Memory B cell (primary cell): ENCODE results near the gene PLEKHG1.

Experiments used
- ATAC-seq: fragments of 150-1000 bp; cut with Tn5 transposase; 2 replicates; pipeline ENCODE4 v1.10.0; 2021; ENCODE audit warnings: low read depth, mild to moderate bottlenecking, moderate library complexity
- DNase-seq, 2 donors: peaks; one replicate each; pipeline ENCODE4 v3.0.0; 2022; ENCODE audit warnings: low spot score in 2 of 2
- H3K27ac Mint-ChIP-seq: one replicate; pipeline ENCODE4 v1.8.0; 2022; ENCODE audit warnings: mild to moderate bottlenecking, moderate library complexity, mixed read lengths
- H3K27me3 Mint-ChIP-seq: one replicate; pipeline ENCODE4 v1.8.0; 2022; ENCODE audit warnings: mixed read lengths
- H3K36me3 Mint-ChIP-seq: one replicate; pipeline ENCODE4 v1.8.0; 2022; ENCODE audit warnings: mild to moderate bottlenecking, mixed read lengths
- H3K4me1 Mint-ChIP-seq: one replicate; pipeline ENCODE4 v1.8.0; 2022; ENCODE audit warnings: mixed read lengths
- H3K4me3 Mint-ChIP-seq: one replicate; pipeline ENCODE4 v1.8.0; 2022; ENCODE audit warnings: mild to moderate bottlenecking, moderate library complexity, mixed read lengths
- H3K9me3 Mint-ChIP-seq: one replicate; pipeline ENCODE4 v1.8.0; 2022; ENCODE audit warnings: mixed read lengths

PLEKHG1 gene

DNA sequence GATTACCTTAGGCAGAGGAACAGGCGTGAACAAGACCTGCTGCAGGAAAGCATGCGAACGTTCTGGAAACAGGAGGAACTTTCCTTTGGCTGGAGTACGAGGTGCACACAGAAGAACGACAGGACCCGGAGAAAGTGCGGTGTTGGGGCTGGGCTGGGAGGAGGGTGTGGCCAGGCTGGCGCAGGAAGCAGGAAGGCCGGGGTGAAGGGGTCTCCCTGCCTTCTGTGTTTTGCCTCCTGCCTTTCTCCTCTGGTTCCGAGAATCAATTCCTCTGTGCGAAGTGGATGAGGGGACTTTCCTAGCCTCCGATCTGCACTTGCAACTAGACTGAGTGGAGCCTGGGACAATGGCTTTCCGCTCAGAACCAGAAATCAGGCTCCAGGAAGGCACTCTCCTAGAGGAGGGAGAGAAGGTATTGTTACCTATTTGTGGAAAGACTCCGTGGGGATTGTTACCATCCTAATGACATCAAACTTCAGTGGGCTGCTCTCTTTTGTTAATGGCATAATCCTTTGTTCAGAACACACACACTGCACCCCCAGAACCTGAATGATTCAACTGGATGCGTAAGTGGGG is 22.9 kb upstream of the PLEKHG1 start:
- Mint-ChIP-seq H3K27ac (peak overlapping the region; percentile 72), H3K9me3 (no peaks in the 10 kb centered on the region), H3K4me1 (peaks cover 27% of the 10 kb centered on the region), H3K4me3 (no peak overlapping the region), H3K36me3 (no peaks in the 10 kb centered on the region), H3K27me3 (peaks cover 20% of the 10 kb centered on the region)
- ATAC-seq (no peak), DNase-seq (no peak)

DNA sequence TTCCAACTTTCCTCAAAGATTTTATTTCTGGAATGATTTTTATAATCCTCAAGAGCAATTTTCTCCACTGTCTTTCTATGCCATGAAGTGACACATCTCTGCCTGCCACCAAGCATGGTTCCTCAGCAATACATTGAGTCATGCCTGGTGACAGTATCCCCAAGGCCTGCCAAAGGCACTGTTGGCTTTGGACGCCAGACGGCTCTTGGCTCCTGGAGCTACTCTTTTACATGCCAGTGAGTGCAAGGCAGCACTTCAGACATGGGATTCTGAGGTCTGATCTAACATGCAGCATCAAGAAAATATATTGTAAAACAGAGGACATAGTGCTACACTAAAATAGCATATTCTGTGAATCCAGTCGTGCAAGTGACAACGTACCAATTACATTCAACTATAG is 20.1 kb upstream of the PLEKHG1 start:
- no peak overlapping the region for H3K4me3 Mint-ChIP-seq
- H3K27ac Mint-ChIP-seq, result no peak overlapping the region
- peaks cover 10% of the 10 kb centered on the region for H3K4me1 Mint-ChIP-seq
- H3K9me3 Mint-ChIP-seq, result no peaks in the 10 kb centered on the region
- no peak for DNase-seq
- no peak for ATAC-seq
- H3K36me3 Mint-ChIP-seq, result no peaks in the 10 kb centered on the region
- peaks cover 17% of the 10 kb centered on the region for H3K27me3 Mint-ChIP-seq

DNA sequence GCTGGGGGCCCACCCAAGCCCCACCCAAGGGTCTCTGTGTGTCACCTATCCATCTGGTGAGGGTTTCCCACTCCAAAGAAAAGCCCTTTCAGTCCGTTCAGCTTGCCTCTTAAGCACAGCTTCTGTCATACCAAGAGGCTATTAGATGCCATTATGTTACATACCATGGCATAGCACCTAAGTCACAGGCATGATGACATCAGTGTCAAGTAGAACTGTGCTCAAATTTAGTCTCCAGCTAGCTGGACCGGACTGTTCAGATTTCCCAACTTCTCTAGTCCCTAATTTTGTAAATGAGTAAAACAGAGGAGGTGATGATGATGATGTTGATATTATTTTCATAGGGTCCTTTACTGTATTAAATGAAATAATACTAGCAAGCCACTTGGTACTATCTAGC is 19.2 kb upstream of the PLEKHG1 start:
- no peak for ATAC-seq
- Mint-ChIP-seq H3K36me3 (no peaks in the 10 kb centered on the region), H3K4me1 (peaks cover 10% of the 10 kb centered on the region), H3K27ac (no peak overlapping the region), H3K9me3 (no peaks in the 10 kb centered on the region), H3K4me3 (no peak overlapping the region), H3K27me3 (peaks cover 20% of the 10 kb centered on the region)
- no peak for DNase-seq

DNA sequence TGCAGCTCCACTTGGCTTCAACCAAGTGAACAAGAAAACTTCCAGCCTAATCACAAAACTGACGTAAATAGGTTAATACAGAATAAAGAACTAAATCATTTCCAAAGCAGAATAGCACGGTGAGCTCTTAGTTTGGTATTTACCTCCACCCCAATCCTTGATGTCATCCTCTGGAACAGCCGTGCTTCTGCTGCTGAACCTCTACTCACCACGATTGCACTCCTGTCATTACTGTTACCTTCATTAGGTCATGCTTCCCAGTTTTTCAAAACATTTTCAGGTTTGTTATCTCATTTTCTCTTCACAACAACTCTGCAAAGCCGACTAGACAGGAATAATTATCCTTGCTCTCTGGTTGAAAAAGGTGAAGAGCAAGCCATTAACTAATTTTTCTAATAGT is 15.6 kb upstream of the PLEKHG1 start:
- Mint-ChIP-seq H3K36me3 (no peaks in the 10 kb centered on the region), H3K27me3 (peaks cover 9% of the 10 kb centered on the region), H3K4me3 (no peak overlapping the region), H3K9me3 (no peaks in the 10 kb centered on the region), H3K4me1 (peaks cover 2% of the 10 kb centered on the region), H3K27ac (no peak overlapping the region)
- no peak for DNase-seq
- no peak for ATAC-seq

DNA sequence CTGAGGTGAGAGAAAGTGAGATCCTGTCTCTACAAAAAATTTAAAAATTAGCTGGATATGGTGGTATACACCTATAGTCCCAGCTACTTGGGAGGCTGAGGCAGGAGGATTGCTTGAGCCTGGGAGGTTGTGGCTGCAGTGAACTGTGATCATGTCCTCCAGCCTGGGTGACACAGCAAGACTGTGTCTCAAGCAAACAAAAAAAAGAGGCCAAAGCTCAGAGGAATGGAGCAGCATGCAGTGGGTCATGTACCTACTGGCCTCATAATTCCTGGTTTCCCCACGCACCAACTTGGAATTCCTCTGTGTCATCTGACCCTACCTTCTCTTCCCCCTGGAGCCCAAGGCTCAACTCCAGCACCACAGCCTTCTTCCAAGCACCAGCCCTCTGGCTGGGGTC is 15.1 kb upstream of the PLEKHG1 start:
- no peak overlapping the region for H3K4me3 Mint-ChIP-seq
- no peak for DNase-seq
- H3K9me3 Mint-ChIP-seq, result no peaks in the 10 kb centered on the region
- H3K27me3 Mint-ChIP-seq, result peaks cover 7% of the 10 kb centered on the region
- no peak for ATAC-seq
- H3K27ac Mint-ChIP-seq, result no peak overlapping the region
- no peaks in the 10 kb centered on the region for H3K36me3 Mint-ChIP-seq
- peaks cover 2% of the 10 kb centered on the region for H3K4me1 Mint-ChIP-seq

DNA sequence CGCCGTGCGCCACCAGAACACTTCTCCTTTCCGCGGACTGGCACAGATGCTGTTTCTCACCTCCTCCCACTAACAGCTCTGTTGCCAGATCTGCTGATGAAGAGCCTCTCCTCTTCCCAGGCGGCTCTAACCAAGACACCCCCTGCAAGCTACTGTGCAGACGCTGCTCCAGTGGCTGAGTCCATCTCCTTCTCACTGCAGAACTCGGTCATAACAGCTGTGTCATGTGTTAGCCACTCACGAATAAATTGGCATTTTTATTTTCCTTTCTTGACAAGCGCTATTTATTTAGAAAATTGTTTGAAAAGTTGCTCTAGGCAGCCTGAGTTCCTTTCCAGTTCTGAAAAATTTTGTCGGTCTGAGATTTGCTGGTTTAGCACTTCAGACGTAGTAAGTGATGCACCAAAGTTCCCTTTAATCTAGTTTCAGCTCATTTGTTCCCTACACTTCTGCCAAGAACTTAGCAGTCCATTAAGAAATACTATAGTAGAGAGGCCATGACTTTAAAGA is 12.8 kb upstream of the PLEKHG1 start:
- Mint-ChIP-seq H3K4me1 (peaks cover 5% of the 10 kb centered on the region), H3K27me3 (peaks cover 6% of the 10 kb centered on the region), H3K36me3 (no peaks in the 10 kb centered on the region), H3K27ac (no peak overlapping the region), H3K9me3 (no peaks in the 10 kb centered on the region), H3K4me3 (no peak overlapping the region)
- no peak for DNase-seq
- no peak for ATAC-seq

DNA sequence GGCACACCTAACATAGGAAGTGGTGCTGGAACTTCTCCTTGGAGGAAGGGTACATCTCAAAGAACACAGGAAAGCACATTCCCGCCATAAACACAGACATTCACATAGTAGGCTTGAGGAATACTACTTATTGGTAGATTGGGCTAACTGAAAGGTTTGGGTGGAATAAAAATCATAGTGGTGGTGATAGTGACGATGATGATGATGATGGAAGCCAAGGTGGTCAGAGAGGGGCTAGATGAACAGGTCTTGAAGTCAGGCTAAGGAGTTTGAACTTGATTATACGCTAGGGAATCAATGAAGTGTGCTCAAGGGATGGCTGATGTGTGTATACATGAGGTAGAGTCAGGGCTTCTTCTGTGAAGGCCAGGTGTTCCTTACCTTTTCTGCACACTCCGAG is 12.0 kb upstream of the PLEKHG1 start:
- no peaks in the 10 kb centered on the region for H3K9me3 Mint-ChIP-seq
- no peaks in the 10 kb centered on the region for H3K36me3 Mint-ChIP-seq
- ATAC-seq, result no peak
- no peak overlapping the region for H3K4me3 Mint-ChIP-seq
- peaks cover 3% of the 10 kb centered on the region for H3K4me1 Mint-ChIP-seq
- DNase-seq, result no peak
- no peak overlapping the region for H3K27ac Mint-ChIP-seq
- peaks cover 6% of the 10 kb centered on the region for H3K27me3 Mint-ChIP-seq

DNA sequence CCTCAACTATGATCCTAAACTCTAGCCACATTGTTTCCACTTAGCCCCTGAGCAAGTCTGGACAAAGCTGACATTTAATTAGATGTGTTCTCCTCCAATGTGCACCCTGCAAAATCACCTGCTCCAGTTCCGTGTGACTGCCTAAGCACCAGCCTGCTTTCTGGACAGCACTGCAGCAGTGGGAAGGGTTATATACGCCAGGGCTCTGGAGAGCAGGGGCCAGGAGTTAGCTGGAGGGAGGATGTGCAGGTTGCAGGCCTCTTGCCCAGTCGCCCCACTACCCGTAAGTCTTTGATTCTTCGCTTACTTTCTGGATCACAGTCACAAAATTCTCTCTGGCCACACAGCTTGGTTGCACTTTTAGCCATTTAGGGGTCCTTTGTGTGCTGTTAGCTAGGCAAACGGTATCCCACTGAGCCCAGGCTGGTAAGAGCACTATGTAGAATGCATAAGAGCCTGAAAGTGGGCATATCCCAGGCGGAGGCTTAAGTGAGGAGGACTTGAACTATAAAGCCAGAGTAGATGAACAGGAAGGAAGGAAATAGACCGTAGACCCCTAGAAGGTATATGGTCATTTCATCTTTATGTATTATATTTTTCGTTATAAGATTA is 10.7 kb upstream of the PLEKHG1 start:
- Mint-ChIP-seq H3K36me3 (no peaks in the 10 kb centered on the region), H3K4me1 (peaks cover 3% of the 10 kb centered on the region), H3K9me3 (no peaks in the 10 kb centered on the region), H3K4me3 (no peak overlapping the region), H3K27me3 (peaks cover 5% of the 10 kb centered on the region), H3K27ac (no peak overlapping the region)
- DNase-seq (no peak), ATAC-seq (no peak)

DNA sequence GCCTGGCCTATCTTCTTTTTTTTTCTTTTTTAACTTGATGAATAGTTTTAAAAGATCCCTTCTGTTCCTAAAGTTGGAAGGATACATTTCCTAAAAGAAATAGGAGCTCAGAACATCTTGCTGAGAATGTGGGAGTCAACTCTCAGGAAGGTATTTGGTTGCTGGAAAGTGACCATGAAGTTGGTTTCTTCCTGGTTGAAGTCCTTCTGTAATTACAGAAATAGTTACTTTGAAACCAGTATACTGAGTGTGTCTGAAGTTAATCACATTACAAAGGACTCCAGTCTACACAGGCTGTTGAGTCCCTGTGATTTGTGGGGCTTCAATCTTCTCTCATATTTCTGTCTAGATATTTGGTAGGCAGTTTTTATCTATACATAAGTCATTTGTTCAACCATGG is 9.8 kb upstream of the PLEKHG1 start:
- DNase-seq (no peak), ATAC-seq (no peak)
- H3K36me3 Mint-ChIP-seq, result no peaks in the 10 kb centered on the region
- H3K27ac Mint-ChIP-seq, result peak overlapping the region; percentile 35
- no peak overlapping the region for H3K4me3 Mint-ChIP-seq
- no peaks in the 10 kb centered on the region for H3K9me3 Mint-ChIP-seq
- peaks cover 2% of the 10 kb centered on the region for H3K27me3 Mint-ChIP-seq
- H3K4me1 Mint-ChIP-seq, result peaks cover 5% of the 10 kb centered on the region

DNA sequence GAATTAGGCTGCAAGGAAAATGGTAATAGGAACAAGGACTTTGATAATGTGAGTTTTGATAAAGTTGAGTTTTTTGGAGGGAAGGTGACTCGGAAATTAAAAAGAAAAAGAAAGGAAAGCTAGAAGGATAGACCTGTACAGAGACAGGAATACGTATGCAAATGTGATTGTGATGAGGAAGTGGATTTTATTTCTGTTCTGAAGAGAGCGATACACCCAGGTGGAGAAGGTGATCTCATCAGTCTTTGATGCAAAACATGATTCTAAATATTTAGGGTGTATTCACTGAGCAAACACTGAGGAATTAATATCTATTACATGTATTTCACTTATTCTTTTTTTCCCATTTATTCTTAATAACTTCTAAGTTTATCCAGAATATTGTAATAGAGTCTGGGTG is 9.2 kb upstream of the PLEKHG1 start:
- DNase-seq (no peak), ATAC-seq (peak; percentile 100)
- Mint-ChIP-seq H3K4me1 (peaks cover 7% of the 10 kb centered on the region), H3K4me3 (peak overlapping the region; percentile 37), H3K27me3 (no peaks in the 10 kb centered on the region), H3K9me3 (no peaks in the 10 kb centered on the region), H3K36me3 (no peaks in the 10 kb centered on the region), H3K27ac (peak overlapping the region; percentile 35)

DNA sequence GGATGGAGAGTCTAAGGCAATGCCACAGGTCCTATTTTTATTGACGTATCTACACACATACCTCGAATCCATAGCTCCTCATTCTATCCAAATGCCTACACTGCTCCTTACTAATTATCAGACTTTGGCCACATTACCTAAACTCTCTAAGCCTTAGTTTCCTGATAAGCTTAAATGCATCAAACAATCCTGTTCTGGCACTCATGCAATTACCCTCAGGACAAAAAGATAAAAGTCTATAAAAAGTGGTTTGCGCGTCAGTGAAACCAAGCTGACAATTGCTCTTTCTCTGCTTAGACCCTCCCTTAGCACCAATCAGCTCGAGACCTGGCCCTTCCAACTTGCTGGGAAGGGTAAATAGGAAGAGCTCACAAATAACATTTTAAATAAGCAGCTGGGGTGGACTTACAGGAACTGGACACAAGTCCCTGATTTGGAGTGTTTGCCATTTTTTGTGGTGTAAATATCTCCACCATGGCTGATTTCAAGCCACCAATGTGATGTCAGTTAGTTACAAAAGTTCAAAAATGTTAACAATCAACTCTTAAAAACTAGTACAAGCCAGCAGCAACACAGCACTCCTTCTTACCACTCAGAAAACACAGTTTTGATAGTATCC is 7.2 kb upstream of the PLEKHG1 start:
- Mint-ChIP-seq H3K36me3 (no peaks in the 10 kb centered on the region), H3K27ac (peak overlapping the region; percentile 9), H3K27me3 (no peaks in the 10 kb centered on the region), H3K4me1 (peaks cover 11% of the 10 kb centered on the region), H3K9me3 (no peaks in the 10 kb centered on the region), H3K4me3 (no peak overlapping the region)
- DNase-seq, result no peak
- no peak for ATAC-seq

DNA sequence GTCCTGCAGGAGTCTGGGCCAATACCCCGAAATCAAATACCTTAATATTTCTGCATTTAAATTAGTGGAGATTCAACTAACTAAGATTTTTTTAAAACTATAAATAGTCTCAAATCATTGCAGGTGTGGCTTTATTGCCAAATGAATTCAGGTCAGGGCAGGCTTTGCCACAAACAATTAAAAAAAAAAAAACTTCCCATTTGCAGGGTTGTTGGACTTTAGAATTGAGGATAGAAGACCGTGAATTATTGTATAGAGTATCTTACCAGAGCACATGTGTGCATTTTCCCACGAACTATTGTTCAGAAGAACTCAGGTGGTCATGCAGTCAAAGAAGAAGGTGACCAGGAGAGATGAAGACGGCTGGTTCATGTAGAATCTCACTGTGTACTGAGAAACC is 6.6 kb upstream of the PLEKHG1 start:
- Mint-ChIP-seq H3K27ac (no peak overlapping the region), H3K9me3 (no peaks in the 10 kb centered on the region), H3K4me3 (no peak overlapping the region), H3K4me1 (peaks cover 16% of the 10 kb centered on the region), H3K36me3 (no peaks in the 10 kb centered on the region), H3K27me3 (no peaks in the 10 kb centered on the region)
- ATAC-seq, result no peak
- DNase-seq, result no peak

DNA sequence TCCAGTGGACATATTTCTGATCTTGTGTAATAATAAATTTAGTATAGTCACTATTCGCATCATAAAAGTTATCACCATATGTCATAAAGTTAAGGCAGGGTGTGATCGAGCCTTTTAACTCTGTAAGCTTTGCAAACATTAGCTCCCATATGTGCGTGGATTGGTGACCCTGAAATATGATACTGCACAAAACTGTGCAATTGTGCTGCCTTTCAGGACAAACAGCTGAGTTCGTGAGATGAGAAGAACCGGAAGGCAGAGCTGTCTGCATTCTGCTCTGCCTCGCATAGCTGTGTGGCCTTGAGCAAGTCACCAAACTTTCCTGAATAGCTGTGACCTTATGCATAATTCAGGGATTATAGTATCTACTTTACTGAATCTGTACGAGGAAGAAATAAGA is 3.2 kb upstream of the PLEKHG1 start:
- Mint-ChIP-seq H3K27me3 (no peaks in the 10 kb centered on the region), H3K4me3 (no peak overlapping the region), H3K27ac (peak overlapping the region; percentile 68), H3K9me3 (no peaks in the 10 kb centered on the region), H3K4me1 (peaks cover 31% of the 10 kb centered on the region), H3K36me3 (no peaks in the 10 kb centered on the region)
- DNase-seq (no peak), ATAC-seq (no peak)

DNA sequence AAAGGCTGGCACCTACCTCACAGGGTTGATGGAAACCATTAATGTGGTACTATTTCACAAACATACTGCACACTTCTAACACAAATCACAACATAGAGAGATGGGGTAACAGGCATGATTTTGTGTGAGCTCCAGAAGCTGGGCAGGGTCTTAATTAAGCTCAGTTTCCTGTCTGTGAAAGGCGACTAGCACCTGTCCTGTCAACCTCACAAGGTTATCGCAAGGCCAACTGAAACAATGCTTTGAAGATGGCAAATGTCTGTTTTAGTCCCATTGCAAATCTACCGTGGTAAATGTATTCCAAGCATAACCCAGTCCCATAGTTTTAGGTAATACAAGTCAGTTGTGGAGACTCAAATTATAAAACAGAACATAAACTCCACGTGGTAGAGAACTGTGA is 1.3 kb upstream of the PLEKHG1 start:
- H3K4me3 Mint-ChIP-seq, result peak overlapping the region; percentile 89
- H3K4me1 Mint-ChIP-seq, result peaks cover 41% of the 10 kb centered on the region
- ATAC-seq (no peak), DNase-seq (no peak)
- peak overlapping the region; percentile 100 for H3K27ac Mint-ChIP-seq
- no peaks in the 10 kb centered on the region for H3K9me3 Mint-ChIP-seq
- no peaks in the 10 kb centered on the region for H3K36me3 Mint-ChIP-seq
- H3K27me3 Mint-ChIP-seq, result no peaks in the 10 kb centered on the region

DNA sequence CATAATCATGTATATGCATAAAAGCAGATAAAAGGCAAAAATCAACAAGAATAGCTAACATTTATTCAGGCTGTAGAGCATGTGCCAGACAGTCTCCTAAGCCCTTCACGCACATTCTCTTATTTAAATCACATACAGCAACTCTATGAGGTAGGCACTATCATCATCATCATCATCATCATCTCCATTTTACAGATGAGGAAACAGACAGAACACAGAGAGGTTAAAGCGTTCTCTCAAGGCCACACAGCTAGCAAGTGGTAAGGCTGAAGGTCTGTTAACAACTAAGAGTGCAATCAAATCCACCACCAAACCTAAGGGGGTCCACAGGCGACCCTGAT is 857 bp upstream of the PLEKHG1 start:
- DNase-seq, result no peak
- Mint-ChIP-seq H3K4me1 (peaks cover 41% of the 10 kb centered on the region), H3K27me3 (no peaks in the 10 kb centered on the region), H3K27ac (peak overlapping the region; percentile 100), H3K4me3 (peak overlapping the region; percentile 89), H3K9me3 (no peaks in the 10 kb centered on the region), H3K36me3 (no peaks in the 10 kb centered on the region)
- ATAC-seq, result no peak
